HG02840 (cell line): Measurements from ENCODE around the gene PROCR.
"Not testable (repeated sequence)": the region's sequence is repeated elsewhere in the genome, so short reads cannot be mapped to it uniquely, and the experiment has no call there.

Experiments used
- ATAC-seq: cut with Tn5 transposase; IDR thresholded peaks from one replicate; pipeline ENCODE4 v1.9.1; 2021; ENCODE audit warnings: mild to moderate bottlenecking, moderate library complexity, moderate number of reproducible peaks; ENCODE audit not compliant: unreplicated experiment, low FRiP score

Gene PROCR

DNA sequence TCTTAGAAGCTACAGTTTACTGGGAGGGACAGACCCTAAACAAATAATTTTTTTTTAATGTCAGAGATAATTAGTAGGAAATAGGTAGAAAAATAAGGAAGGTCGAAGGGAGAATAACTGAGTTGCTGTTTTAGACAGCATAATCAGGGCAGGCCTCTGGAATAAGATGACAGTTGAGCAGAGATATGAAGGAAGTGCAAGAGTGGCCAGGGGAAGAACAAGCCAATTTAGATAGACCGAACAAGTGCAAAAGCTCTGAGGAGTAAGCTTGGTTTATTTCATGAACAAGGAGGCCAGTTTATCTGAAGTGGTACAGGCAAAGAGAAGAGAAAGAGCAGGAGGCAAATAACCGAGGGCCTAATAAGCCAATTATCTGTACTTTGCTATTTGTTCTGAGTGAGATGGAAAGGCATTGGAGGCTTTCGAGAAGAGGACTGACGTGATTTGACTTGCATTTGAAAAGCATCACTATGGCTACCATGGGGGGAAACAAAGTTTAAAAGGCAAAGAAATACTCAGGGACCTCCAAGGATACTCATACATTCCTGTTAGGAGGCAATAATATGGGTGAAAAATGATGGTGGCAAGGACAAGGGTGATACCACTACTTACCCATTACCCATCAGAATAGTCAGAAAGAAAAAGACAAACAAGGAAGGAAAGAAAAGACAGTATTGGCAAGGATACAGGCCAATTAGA is 19.7 kb downstream of the PROCR start:
- ATAC-seq = no peak

- ATAC-seq = no peak
These were observed 20.4 kb downstream of the PROCR start for GRCh38 chr20:35192118-35192872.

GRCh38 chr20:35193031-35193791 is 21.3 kb downstream of the PROCR start:
- ATAC-seq = not testable (repeated sequence)

DNA sequence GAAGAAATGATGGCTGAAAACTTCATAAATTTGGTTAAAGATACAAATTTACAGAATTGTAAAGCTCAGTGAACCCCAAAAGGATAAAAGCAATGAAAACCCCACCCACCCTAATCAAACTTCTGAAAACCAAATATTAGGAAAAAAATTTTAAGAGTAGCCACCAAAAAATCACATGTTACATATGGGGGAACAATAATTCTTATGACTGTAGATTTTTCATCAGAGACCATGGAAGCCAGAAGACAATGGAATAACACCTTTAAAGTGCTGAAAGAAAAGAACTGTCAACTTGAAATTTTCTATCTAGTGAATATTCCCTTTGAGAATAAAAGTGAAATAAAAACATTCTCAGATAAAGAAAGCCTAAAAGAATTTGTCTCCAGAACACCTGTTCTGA is 24.4 kb downstream of the PROCR start:
- ATAC-seq = no peak

GRCh38 chr20:35199740-35200139 is 27.9 kb downstream of the PROCR start:
- ATAC-seq = no peak

- ATAC-seq = no peak
These were observed 28.4 kb downstream of the PROCR start for GRCh38 chr20:35200267-35200666.

GRCh38 chr20:35201467-35201866 is 29.6 kb downstream of the PROCR start:
- not testable (repeated sequence) for ATAC-seq

- ATAC-seq = no peak
These were observed 34.9 kb downstream of the PROCR start for GRCh38 chr20:35206802-35207201.

DNA sequence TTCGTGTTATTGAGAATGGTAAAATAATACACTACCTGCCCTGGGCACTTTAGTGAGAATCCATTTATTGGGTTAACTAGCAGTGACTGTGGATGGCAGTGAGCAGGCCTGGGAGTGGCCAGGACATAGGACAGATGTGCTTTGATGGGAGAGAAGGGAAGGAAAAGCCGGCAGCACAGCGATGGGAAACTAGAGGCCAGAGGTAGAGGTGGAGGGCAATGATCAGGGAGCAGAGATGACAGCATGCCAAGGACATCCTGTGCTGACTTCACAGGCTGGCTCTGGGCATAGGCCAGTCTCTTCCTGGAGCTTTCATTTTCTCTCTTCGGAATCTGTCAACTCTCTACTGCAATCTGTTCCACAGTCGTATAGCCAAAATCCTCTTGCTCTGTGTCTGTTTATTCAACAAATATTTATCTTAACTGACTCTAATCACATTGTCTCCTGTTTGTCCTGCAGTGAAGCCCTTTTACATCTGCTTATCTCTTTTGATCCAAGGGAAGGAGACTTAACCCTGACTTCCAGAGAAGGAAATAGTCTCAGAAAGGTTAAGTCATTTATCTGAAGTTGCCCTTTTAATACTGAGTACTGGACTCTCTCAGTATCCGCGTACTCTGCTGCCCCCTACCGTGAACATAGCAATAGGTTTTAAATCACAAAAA is 36.2 kb downstream of the PROCR start:
- no peak for ATAC-seq

DNA sequence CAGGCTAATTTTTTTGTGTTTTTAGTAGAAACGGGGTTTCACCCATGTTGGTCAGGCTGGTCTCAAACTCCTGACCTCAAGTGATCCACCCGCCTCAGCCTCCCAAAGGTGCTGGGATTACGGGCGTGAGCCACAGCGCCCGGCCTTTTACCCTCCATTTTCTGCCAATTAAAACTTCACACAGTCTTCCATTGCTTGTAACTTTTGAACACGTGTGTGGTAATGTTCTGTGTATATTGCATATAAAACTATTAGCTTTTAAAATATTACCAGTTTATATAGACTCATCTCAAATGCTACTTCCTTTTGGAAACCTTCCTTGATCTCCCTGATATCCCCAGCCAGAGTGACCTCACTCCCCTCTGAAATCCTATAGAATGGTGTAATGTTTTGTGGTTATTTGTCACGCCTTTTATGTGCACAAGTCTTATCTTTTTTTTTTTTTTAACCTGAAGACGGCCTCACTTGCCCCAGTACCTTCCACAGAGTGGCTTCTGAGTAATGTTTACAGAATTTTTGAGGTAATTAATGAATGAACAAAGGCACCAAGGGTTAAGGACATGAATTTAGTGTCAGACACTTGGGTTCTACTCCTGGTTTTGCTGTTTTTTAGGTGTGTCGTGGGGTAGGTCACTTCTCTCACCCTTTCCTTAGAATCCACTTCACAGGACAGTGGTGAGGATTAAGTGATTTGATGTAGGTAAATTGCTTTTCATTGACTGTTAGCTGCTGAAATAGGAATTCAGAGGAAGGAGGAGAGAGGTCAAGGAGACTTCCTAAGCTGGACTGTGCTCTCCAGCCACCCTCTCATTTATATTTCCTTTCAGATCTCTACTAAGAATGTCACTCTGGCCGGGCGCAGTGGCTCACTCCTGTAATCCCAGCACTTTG is 43.4 kb downstream of the PROCR start:
- no peak for ATAC-seq

GRCh38 chr20:35216541-35216940 is 44.7 kb downstream of the PROCR start:
- no peak for ATAC-seq

DNA sequence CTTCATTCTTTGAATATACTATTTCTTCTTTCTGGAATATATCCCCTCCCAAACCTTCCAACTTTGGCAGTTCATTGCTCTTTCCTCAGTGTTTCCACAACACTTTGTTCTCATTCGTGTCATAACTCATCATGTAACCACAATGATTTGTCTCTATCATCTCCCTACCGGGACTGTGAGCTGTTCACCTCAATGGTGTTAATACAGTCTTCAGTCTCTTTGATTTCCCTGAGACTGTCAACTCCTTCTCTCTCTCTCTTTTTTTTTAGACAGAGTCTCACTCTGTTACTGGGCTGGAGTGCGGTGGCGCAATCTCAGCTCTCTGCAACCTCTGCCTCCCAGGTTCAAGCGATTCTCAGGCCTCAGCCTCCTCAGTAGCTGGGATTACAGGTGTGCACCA is 52.1 kb downstream of the PROCR start:
- no peak for ATAC-seq

DNA sequence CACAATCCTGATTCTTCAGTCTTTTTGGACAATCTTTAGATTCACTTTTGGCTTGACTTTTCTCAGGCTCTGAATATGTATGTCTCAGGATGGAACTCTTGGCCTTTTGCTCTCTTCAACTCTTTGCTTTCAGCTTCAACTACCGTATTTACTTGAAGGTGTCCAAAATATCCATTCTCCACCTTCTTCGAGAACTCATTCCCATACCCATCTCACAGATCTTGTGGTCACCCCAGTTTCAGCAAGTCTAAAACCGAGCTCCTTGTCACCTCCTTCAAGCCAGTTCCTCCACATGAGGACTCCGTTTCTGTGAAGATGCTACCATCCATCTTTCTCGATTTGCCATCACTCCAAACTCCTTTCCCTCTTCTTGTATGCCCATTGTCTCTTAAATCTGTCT is 52.7 kb downstream of the PROCR start:
- no peak for ATAC-seq

DNA sequence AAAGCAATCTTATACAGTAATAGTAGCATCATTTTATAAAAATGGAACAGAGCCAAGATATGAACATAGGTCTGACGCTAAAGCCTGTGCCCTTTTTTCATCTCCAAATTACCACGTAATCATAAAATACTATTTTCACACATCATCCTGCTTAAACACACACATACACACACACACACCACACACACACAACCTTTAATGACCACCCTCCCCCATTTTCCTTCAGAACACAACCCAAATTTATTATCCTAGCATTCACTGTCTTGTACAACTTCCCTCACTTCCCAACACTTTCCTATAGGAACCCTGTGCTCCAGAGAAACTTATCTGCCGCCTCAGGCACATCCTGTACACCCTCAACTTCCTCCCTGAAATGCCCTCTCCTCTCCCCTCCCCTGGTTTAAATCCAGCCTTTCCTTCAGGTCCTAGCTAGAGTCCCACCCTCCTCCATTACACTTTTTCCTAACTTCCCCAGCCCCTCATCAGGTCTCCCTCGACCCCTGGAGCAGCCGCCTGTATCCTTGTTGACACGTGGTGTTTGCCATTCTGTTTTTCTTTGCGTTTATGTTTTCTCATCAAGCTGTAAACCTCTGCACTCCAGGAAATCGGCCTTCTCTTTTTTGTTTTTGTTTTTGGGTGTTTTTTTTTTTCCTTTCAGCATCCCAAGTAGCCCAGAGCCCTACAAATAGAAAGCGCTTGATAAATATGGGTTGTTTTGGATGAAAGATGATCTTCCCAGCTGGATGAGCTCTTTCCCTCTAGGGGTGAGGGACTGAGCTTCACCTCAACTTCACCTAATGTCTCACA is 53.6 kb downstream of the PROCR start:
- ATAC-seq = no peak

- no peak for ATAC-seq
These were observed 54.4 kb downstream of the PROCR start, which contains the start of gene MMP24 for GRCh38 chr20:35226126-35226883. Gene MMP24 (plus strand): TSS chr20:35226690. CDS start chr20:35226739, 49 bp downstream.
